ENCODE data around the gene LRP4. TPM values are rescaled to one million over a fixed set of nuclear protein-coding genes. Genes with fewer than 3 reads are reported as not detected.
A peak's percentile ranks its signal among the peaks of the same experiment; 100 is the strongest.

The LRP4 gene
- total and polyA plus RNA-seq, 10 donors, result 0.88 to 30.7 (median 19.9) TPM

DNA sequence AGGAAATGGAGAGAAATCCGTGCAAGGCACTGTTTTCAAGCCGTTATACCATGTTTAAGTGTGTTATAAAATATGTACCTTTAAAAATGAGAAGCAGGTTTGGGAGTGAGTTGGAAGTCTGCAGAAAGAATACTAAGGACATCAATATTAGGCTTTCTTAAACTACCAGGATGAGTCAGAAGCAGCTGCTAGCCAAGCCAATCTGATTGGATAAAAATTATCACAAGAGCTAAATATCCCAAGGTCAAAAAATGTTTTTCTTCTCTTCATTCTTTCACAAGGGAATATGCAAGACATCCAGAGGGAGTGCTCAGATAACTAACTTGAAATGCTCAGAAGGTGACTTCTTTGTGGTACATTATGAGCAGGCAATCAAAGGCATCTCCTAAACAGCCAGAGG, 53.0 kb downstream of the LRP4 start:
- 71 to 81% (median 73%) methylated on average over 2 of the region's 2 CpGs for WGBS, 5 donors

GRCh38 chr11:46860218-46860617, 58.1 kb downstream of the LRP4 start:
- intact Hi-C loops (cut with DNase I; ENCODE audit: low total_unique reads), result no loop called here
- Histone ChIP-seq H3K4me3 (no peak overlapping the region), H3K36me3 (peaks cover 0 to 42% (median 5%) of the 10 kb centered on the region in 6 donors), H3K27ac (no peak overlapping the region), H3K27me3 (replicated peaks in 1 of 7) (no peaks in the 10 kb centered on the region), H3K4me1 (peaks cover 0 to 21% (median 2%) of the 10 kb centered on the region in 6 donors), H3K9me3 (no peaks in the 10 kb centered on the region)
- no peak for TF ChIP-seq POLR2A (IDR thresholded peaks at IDR 0.05)
- no peak for TF ChIP-seq POLR2AphosphoS5 (IDR thresholded peaks at IDR 0.05)
- TF ChIP-seq CTCF (IDR thresholded peaks at IDR 0.05 in 8 of 11, conservative IDR thresholded peaks at IDR 0.05 in 3 of 11), result no peak
- DNase-seq, result no peak
- whole genome bisulfite sequencing, 5 donors, result 86 to 90% (median 89%) methylated on average over 4 of the region's 4 CpGs

More for the DNA sequence above, 53.0 kb downstream of the LRP4 start:
- Histone ChIP-seq H3K9me3 (no peaks in the 10 kb centered on the region), H3K4me1 (no peaks in the 10 kb centered on the region), H3K36me3 (peaks cover 0 to 56% (median 3%) of the 10 kb centered on the region in 6 donors), H3K27me3 (replicated peaks in 1 of 7) (no peaks in the 10 kb centered on the region), H3K4me3 (no peak overlapping the region), H3K27ac (no peak overlapping the region)
- no peak for DNase-seq
- intact Hi-C loops (cut with DNase I; ENCODE audit: low total_unique reads), result no loop called here
- TF ChIP-seq POLR2AphosphoS5 (IDR thresholded peaks at IDR 0.05), result no peak
- TF ChIP-seq CTCF (IDR thresholded peaks at IDR 0.05 in 8 of 11, conservative IDR thresholded peaks at IDR 0.05 in 3 of 11), result no peak
- TF ChIP-seq POLR2A (IDR thresholded peaks at IDR 0.05), result no peak

DNA sequence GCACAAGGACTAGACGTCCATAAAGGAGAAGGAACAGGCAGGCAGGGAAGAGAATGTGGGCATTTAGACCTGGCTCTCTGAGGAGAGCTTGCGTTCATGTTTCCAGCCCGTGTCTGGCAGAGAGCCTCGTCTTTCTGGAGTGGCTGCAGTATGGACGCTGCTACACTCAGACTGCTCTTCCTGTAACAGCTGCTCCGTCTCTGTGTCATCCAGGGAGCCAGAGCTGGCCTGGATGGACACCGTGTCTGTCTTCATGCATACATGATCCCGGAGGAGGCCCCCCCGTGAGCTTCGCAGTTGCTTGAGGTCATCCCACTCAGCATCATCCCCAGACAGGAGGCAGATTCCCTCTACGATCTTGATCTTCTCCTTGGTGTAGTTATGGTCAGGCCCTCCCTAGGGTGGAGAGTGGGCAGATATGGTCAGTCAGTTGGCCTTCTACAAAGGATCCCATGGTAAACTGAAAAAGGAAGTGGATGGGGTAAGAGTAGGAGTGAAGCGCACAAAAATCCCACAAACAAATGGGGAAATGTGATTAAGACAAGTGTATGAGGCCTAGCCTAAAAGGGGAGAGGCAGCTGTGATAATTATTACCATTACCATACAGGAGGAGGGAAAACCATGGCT, 59.3 kb downstream of the LRP4 start:
- intact Hi-C loops (cut with DNase I; ENCODE audit: low total_unique reads), result no loop called here
- Histone ChIP-seq H3K4me1 (peaks cover 0 to 21% (median 2%) of the 10 kb centered on the region in 6 donors), H3K27me3 (replicated peaks in 1 of 7) (no peaks in the 10 kb centered on the region), H3K4me3 (no peak overlapping the region), H3K9me3 (no peaks in the 10 kb centered on the region), H3K27ac (no peak overlapping the region), H3K36me3 (peaks cover 0 to 32% (median 3%) of the 10 kb centered on the region in 6 donors)
- TF ChIP-seq CTCF (IDR thresholded peaks at IDR 0.05 in 8 of 11, conservative IDR thresholded peaks at IDR 0.05 in 3 of 11), result no peak
- no peak for TF ChIP-seq POLR2AphosphoS5 (IDR thresholded peaks at IDR 0.05)
- no peak for TF ChIP-seq POLR2A (IDR thresholded peaks at IDR 0.05)
- 82 to 94% (median 86%) methylated on average over 12 of the region's 12 CpGs for WGBS, 5 donors
- no peak for DNase-seq

GRCh38 chr11:46857666-46858065, 60.7 kb downstream of the LRP4 start:
- peaks cover 0 to 22% (median 3%) of the 10 kb centered on the region in 6 donors for H3K36me3 ChIP-seq
- H3K27ac ChIP-seq, result peak overlapping the region in 3 of 8 donors; percentile 31 to 59 (median 58)
- H3K9me3 ChIP-seq, result no peaks in the 10 kb centered on the region
- no peaks in the 10 kb centered on the region for H3K27me3 ChIP-seq (replicated peaks in 1 of 7)
- intact Hi-C loops (cut with DNase I; ENCODE audit: low total_unique reads), result no loop called here
- no peak for DNase-seq
- H3K4me3 ChIP-seq, result no peak overlapping the region
- no peak for TF ChIP-seq CTCF (IDR thresholded peaks at IDR 0.05 in 8 of 11, conservative IDR thresholded peaks at IDR 0.05 in 3 of 11)
- no peak for TF ChIP-seq POLR2AphosphoS5 (IDR thresholded peaks at IDR 0.05)
- TF ChIP-seq POLR2A (IDR thresholded peaks at IDR 0.05), result no peak
- H3K4me1 ChIP-seq, result peaks cover 0 to 21% (median 2%) of the 10 kb centered on the region in 6 donors
- WGBS, 5 donors, result 51 to 75% (median 55%) methylated on average over 4 of the region's 4 CpGs

Measured in spleen (tissue), 11 donors.